Measurements from ENCODE around the gene NAPEPLD. TPM values are rescaled to one million over a fixed set of nuclear protein-coding genes. Genes with fewer than 3 reads are reported as not detected.

NAPEPLD gene
- total RNA-seq, 1 experiment from 2014 or later = 19.2 TPM

DNA sequence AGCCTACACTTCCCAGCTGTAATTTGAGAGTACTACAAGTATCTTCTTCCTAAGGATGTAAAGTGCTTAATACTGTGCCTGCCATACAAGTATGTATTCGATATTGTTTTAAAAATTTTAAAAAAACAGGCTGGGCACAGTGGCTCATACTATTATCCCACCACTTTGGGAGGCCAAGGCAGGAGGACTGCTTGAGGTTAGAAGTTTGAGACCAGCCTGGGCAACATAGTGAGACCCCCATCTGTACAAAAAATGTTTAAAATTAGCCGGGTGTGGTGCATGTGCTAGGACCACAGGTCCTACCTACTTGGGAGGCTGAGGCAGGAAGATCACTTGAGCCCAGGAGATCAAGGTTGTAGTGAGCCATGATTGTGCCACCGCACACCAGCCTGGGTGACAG lies 65.7 kb downstream of the NAPEPLD start:
- POLR2A ChIA-PET = no interaction called here
- peaks cover 40% of the 10 kb centered on the region for H3K36me3 ChIP-seq (ENCODE audit: control insufficient read depth, insufficient read depth, low read length)
- no peaks in the 10 kb centered on the region; the same call in 1 of the 2 replicates for H3K4me1 ChIP-seq (ENCODE audit: control insufficient read depth, insufficient read depth, low read length)
- no peaks in the 10 kb centered on the region for H3K9me3 ChIP-seq (ENCODE audit: control insufficient read depth, insufficient read depth, low read depth, low read length)
- H3K4me3 ChIP-seq (ENCODE audit: low read depth in 2 of 2, low read length in 2 of 2) = no peak overlapping the region
- in situ Hi-C loops (cut with HindIII; ENCODE audit: low pct_unique_long_range_greater_than_20kb, low sequenced_read_pairs) (no loop called here), intact Hi-C loops (cut with micrococcal nuclease; ENCODE audit: unreplicated experiment) (no loop called here)
- TF ChIP-seq TCF7L2 (IDR thresholded peaks at IDR 0.05; ENCODE audit: low read depth, low read length) = no peak
- TF ChIP-seq SIN3A (IDR thresholded peaks at IDR 0.05; ENCODE audit: borderline replicate concordance, insufficient read depth, low read depth, low read length) = no peak
- TF ChIP-seq, protein P1, sequence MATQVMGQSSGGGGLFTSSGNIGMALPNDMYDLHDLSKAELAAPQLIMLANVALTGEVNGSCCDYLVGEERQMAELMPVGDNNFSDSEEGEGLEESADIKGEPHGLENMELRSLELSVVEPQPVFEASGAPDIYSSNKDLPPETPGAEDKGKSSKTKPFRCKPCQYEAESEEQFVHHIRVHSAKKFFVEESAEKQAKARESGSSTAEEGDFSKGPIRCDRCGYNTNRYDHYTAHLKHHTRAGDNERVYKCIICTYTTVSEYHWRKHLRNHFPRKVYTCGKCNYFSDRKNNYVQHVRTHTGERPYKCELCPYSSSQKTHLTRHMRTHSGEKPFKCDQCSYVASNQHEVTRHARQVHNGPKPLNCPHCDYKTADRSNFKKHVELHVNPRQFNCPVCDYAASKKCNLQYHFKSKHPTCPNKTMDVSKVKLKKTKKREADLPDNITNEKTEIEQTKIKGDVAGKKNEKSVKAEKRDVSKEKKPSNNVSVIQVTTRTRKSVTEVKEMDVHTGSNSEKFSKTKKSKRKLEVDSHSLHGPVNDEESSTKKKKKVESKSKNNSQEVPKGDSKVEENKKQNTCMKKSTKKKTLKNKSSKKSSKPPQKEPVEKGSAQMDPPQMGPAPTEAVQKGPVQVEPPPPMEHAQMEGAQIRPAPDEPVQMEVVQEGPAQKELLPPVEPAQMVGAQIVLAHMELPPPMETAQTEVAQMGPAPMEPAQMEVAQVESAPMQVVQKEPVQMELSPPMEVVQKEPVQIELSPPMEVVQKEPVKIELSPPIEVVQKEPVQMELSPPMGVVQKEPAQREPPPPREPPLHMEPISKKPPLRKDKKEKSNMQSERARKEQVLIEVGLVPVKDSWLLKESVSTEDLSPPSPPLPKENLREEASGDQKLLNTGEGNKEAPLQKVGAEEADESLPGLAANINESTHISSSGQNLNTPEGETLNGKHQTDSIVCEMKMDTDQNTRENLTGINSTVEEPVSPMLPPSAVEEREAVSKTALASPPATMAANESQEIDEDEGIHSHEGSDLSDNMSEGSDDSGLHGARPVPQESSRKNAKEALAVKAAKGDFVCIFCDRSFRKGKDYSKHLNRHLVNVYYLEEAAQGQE (IDR thresholded peaks at IDR 0.05; ENCODE audit: insufficient read depth in 1 of 2, low read depth in 2 of 2, low read length in 1 of 2) = no peak
- TF ChIP-seq, protein P2, sequence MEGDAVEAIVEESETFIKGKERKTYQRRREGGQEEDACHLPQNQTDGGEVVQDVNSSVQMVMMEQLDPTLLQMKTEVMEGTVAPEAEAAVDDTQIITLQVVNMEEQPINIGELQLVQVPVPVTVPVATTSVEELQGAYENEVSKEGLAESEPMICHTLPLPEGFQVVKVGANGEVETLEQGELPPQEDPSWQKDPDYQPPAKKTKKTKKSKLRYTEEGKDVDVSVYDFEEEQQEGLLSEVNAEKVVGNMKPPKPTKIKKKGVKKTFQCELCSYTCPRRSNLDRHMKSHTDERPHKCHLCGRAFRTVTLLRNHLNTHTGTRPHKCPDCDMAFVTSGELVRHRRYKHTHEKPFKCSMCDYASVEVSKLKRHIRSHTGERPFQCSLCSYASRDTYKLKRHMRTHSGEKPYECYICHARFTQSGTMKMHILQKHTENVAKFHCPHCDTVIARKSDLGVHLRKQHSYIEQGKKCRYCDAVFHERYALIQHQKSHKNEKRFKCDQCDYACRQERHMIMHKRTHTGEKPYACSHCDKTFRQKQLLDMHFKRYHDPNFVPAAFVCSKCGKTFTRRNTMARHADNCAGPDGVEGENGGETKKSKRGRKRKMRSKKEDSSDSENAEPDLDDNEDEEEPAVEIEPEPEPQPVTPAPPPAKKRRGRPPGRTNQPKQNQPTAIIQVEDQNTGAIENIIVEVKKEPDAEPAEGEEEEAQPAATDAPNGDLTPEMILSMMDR (IDR thresholded peaks at IDR 0.05) = no peak
- TF ChIP-seq POLR2AphosphoS5 (IDR thresholded peaks at IDR 0.05; ENCODE audit: low read depth, low read length) = no peak
- H3K27me3 ChIP-seq (ENCODE audit: control insufficient read depth, insufficient read depth, low read length) = no peaks in the 10 kb centered on the region
- H3K27ac ChIP-seq (ENCODE audit: low read length) = no peak overlapping the region
- CTCF ChIA-PET = no interaction called here
- DNase-seq (ENCODE audit: low read depth, low spot score) (no peak), ATAC-seq (no peak)
- BruUV-seq (replicated peaks) = no TSS peak

DNA sequence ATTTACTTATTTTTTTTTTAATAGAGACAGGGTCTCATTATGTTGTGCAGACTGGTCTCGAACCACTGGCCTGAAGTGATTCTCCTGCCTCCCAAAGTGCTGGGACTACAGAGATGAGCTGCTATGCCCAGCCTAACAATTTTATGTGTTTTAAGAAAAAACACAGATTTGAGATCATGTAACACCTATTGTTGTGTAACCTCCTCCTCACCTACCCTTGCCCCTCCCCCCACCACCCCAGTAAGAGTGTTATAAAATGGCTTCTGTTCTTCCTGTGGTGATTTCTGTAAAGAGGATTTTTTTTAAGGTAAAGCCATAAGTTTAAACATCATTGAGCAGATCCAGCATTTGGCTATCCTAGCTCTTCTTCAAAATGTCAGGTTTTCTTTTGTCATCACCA lies 66.4 kb downstream of the NAPEPLD start:
- Histone ChIP-seq H3K9me3 (ENCODE audit: control insufficient read depth, insufficient read depth, low read depth, low read length) (no peaks in the 10 kb centered on the region), H3K27me3 (ENCODE audit: control insufficient read depth, insufficient read depth, low read length) (no peaks in the 10 kb centered on the region), H3K4me3 (ENCODE audit: low read depth in 2 of 2, low read length in 2 of 2) (no peak overlapping the region), H3K27ac (ENCODE audit: low read length) (no peak overlapping the region), H3K36me3 (ENCODE audit: control insufficient read depth, insufficient read depth, low read length) (peaks cover 33% of the 10 kb centered on the region), H3K4me1 (ENCODE audit: control insufficient read depth, insufficient read depth, low read length) (no peaks in the 10 kb centered on the region; the same call in 1 of the 2 replicates)
- ATAC-seq (no peak), DNase-seq (ENCODE audit: low read depth, low spot score) (no peak)
- BruUV-seq (replicated peaks) = no TSS peak
- ChIA-PET POLR2A (no interaction called here), CTCF (no interaction called here)
- in situ Hi-C loops (cut with HindIII; ENCODE audit: low pct_unique_long_range_greater_than_20kb, low sequenced_read_pairs) = no loop called here
- intact Hi-C loops (cut with micrococcal nuclease; ENCODE audit: unreplicated experiment) = no loop called here
- TF ChIP-seq, protein P1 (IDR thresholded peaks at IDR 0.05; ENCODE audit: insufficient read depth in 1 of 2, low read depth in 2 of 2, low read length in 1 of 2) = no peak
- no peak for TF ChIP-seq POLR2AphosphoS5 (IDR thresholded peaks at IDR 0.05; ENCODE audit: low read depth, low read length)
- TF ChIP-seq SIN3A (IDR thresholded peaks at IDR 0.05; ENCODE audit: borderline replicate concordance, insufficient read depth, low read depth, low read length) = no peak
- TF ChIP-seq, protein P2 (IDR thresholded peaks at IDR 0.05) = no peak
- no peak for TF ChIP-seq TCF7L2 (IDR thresholded peaks at IDR 0.05; ENCODE audit: low read depth, low read length)
